Lung (tissue), 12 donors: ENCODE results near the gene PCDHA1. TPM values are rescaled to one million over a fixed set of nuclear protein-coding genes. Genes with fewer than 3 reads are reported as not detected.
"Not testable (repeated sequence)": the region's sequence is repeated elsewhere in the genome, so short reads cannot be mapped to it uniquely, and the experiment has no call there.

ENCODE experiments used
- ATAC-seq: fragments of 200-7000 bp; cut with Tn5 transposase; one replicate; pipeline ENCODE4 v1.9.1; 2020; ENCODE audit warnings: moderate number of reproducible peaks; ENCODE audit not compliant: insufficient read depth, low FRiP score
- DNase-seq, 3 donors: peaks; one replicate each; pipeline ENCODE4 v3.0.0-alpha.2; 2013 to 2017
- H3K27ac ChIP-seq, 2 donors: one replicate each; pipeline ENCODE4 v1.5.1; 2013; ENCODE audit warnings: mild to moderate bottlenecking in 2 of 2, moderate library complexity in 2 of 2, control low read depth in 1 of 2, inconsistent platforms in 1 of 2, low read depth in 1 of 2, low read length in 1 of 2
- H3K27me3 ChIP-seq, 3 donors: one replicate each; pipeline ENCODE4 v1.5.1; 2013; ENCODE audit warnings: low read length in 2 of 3; ENCODE audit not compliant: control insufficient read depth in 3 of 3, insufficient read depth in 3 of 3
- H3K36me3 ChIP-seq, 4 donors: one replicate each; pipeline ENCODE4 v1.5.1; 2013; ENCODE audit warnings: low read length in 4 of 4, mild to moderate bottlenecking in 1 of 4, moderate library complexity in 1 of 4; ENCODE audit not compliant: control insufficient read depth in 4 of 4, insufficient read depth in 4 of 4
- H3K4me1 ChIP-seq, 5 donors: one replicate each; pipeline ENCODE4 v1.5.1; 2013; ENCODE audit warnings: low read length in 5 of 5, mild to moderate bottlenecking in 2 of 5, moderate library complexity in 1 of 5; ENCODE audit not compliant: control insufficient read depth in 5 of 5, insufficient read depth in 5 of 5
- H3K4me3 ChIP-seq: one replicate; pipeline ENCODE4 v1.5.1; 2013; ENCODE audit warnings: mild to moderate bottlenecking, control low read depth, moderate library complexity
- H3K9ac ChIP-seq, 2 donors: one replicate each; pipeline ENCODE4 v1.5.1; 2013; ENCODE audit warnings: low read length in 2 of 2, control low read depth in 1 of 2; ENCODE audit not compliant: insufficient read depth in 1 of 2
- H3K9me3 ChIP-seq, 4 donors: one replicate each; pipeline ENCODE4 v1.5.1; 2013; ENCODE audit warnings: low read length in 3 of 4, mild to moderate bottlenecking in 1 of 4, moderate library complexity in 1 of 4; ENCODE audit not compliant: control insufficient read depth in 4 of 4, insufficient read depth in 3 of 4
- CTCF ChIP-seq: IDR thresholded peaks from 2 replicates; pipeline ENCODE4 v1.5.1; 2012; ENCODE audit warnings: mild to moderate bottlenecking; ENCODE audit errors: control extremely low read depth, extremely low read depth
- WGBS, 2 donors: extraction: QIAGEN DNeasy Blood & Tissue Kit; methylation state at CpG; one replicate each; pipeline ENCODE4 v1.1.7; 2013; 5-methylcytosine and 5-hydroxymethylcytosine counted together
- polyA plus RNA-seq, 2 donors: library from polyadenylated mRNA; stranded (reverse); fragments of 200-250 nt; gene quantifications; one replicate each; pipeline ENCODE4 v1.2.1, GENCODE V29; 2013
- total RNA-seq, 2 donors: library from RNA; depleted of rRNA in 1 of 2; stranded (reverse); fragments of >200 nt in 1 of 2; gene quantifications; one replicate each; pipeline ENCODE4 v1.2.1, GENCODE V29; 2014 to 2021
- donor health status: control.
- donor health status: control.
- donor health status: Bipolar disorder and iron deficiency.
- donor health status: healthy.
- donor health status: DM: yes; HTN: yes; CAD: no.

The PCDHA1 gene
- total and polyA plus RNA-seq, 4 donors = 0.02 to 0.30 TPM; not detected in 2

DNA sequence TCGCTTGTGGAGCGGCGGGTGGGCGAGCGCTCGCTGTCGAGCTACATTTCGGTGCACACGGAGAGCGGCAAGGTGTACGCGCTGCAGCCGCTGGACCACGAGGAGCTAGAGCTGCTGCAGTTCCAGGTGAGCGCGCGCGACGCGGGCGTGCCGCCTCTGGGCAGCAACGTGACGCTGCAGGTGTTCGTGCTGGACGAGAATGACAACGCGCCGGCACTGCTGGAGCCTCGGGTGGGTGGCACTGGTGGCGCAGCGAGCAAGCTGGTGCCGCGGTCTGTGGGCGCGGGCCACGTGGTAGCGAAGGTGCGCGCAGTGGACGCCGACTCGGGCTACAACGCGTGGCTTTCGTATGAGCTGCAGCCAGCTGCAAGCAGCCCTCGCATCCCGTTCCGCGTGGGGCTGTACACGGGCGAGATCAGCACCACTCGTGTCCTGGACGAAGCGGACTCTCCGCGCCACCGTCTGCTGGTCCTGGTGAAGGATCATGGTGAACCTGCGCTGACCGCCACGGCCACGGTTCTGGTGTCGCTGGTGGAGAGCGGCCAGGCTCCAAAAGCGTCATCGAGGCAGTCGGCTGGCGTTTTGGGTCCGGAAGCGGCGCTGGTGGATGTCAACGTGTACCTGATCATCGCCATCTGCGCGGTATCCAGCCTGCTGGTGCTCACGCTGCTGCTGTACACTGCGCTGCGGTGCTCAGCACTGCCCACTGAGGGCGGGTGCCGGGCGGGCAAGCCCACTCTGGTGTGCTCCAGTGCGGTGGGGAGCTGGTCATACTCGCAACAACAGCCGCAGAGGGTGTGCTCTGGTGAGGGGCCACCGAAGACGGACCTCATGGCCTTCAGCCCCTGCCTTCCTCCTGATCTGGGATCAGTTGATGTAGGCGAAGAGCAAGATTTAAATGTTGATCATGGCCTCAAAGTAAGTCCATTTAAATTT, 57.1 kb downstream of the PCDHA1 start:
- no peak for TF ChIP-seq CTCF
- no peak overlapping the region for H3K27ac ChIP-seq
- WGBS, 2 donors = 54% methylated on average over 48 of the region's 87 CpGs; no CpG with 5 or more reads in 1 of the 2 donors
- H3K9ac ChIP-seq = no peak overlapping the region
- H3K36me3 ChIP-seq = no peaks in the 10 kb centered on the region
- no peaks in the 10 kb centered on the region for H3K27me3 ChIP-seq
- DNase-seq (no peak), ATAC-seq (no peak)
- H3K9me3 ChIP-seq = peaks cover 0 to 7% (median 1%) of the 10 kb centered on the region in 4 donors
- H3K4me3 ChIP-seq = no peak overlapping the region
- no peaks in the 10 kb centered on the region for H3K4me1 ChIP-seq

GRCh38 chr5:140848139-140849102, 62.5 kb downstream of the PCDHA1 start, which contains the start of gene PCDHA9:
PCDHA9 (plus strand) TSS chr5:140848382; CDS start chr5:140848496, 114 bp downstream.
- H3K27me3 ChIP-seq, H3K36me3 ChIP-seq, H3K4me3 ChIP-seq, H3K9me3 ChIP-seq, ATAC-seq, H3K9ac ChIP-seq, H3K4me1 ChIP-seq, H3K27ac ChIP-seq: not testable (repeated sequence)
- 6 to 23% methylated on average over 9 to 36 of the region's 48 CpGs for WGBS, 2 donors
- peak in 2 of 3 donors; percentile 7 to 14 for DNase-seq

DNA sequence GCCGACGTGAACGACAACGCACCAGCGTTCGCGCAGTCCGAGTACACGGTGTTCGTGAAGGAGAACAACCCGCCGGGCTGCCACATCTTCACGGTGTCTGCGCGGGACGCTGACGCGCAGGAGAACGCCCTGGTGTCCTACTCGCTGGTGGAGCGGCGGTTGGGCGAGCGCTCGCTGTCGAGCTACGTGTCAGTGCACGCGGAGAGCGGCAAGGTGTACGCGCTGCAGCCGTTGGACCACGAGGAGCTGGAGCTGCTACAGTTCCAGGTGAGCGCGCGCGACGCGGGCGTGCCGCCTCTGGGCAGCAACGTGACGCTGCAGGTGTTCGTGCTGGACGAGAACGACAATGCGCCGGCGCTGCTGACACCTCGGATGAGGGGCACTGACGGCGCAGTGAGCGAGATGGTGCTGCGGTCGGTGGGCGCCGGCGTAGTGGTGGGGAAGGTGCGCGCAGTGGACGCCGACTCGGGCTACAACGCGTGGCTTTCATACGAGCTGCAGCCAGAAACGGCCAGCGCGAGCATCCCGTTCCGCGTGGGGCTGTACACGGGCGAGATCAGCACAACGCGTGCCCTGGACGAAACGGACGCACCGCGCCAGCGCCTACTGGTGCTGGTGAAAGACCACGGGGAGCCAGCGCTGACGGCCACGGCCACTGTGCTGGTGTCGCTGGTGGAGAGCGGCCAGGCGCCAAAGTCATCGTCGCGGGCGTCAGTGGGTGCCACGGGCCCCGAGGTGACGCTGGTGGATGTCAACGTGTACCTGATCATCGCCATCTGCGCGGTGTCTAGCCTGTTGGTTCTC, 64.1 kb downstream of the PCDHA1 start:
- not testable (repeated sequence) for H3K9me3 ChIP-seq, H3K36me3 ChIP-seq, ATAC-seq, H3K4me1 ChIP-seq, H3K27ac ChIP-seq, H3K27me3 ChIP-seq, H3K9ac ChIP-seq, DNase-seq, H3K4me3 ChIP-seq
- WGBS, 2 donors = 49% methylated on average over 59 of the region's 101 CpGs; no CpG with 5 or more reads in 1 of the 2 donors
